HG02623 (cell line): Measurements from ENCODE around the gene WNT1.

ENCODE experiments used
- ATAC-seq: cut with Tn5 transposase; IDR thresholded peaks from one replicate; pipeline ENCODE4 v1.9.1; 2021; ENCODE audit warnings: moderate library complexity; ENCODE audit not compliant: unreplicated experiment

The WNT1 gene

DNA sequence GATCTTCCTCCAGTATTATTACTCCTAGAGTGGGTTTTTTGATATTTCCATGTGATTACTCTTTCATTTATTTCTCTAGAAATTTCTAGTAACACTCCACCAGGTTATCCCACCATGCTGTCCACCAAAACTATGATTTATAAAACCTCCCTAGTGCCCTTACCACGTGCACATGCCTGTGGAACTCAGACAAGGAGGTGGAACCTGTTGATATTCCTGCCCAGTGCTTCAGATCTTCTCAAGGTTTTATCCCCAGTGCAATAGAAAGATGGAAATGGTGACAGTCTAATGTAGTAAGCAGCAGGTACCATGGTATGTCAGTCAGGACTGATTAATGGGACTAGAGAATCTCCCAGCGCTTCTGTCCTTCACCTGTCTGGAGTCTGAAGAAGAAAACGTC lies 17.3 kb upstream of the WNT1 start:
- ATAC-seq: no peak

DNA sequence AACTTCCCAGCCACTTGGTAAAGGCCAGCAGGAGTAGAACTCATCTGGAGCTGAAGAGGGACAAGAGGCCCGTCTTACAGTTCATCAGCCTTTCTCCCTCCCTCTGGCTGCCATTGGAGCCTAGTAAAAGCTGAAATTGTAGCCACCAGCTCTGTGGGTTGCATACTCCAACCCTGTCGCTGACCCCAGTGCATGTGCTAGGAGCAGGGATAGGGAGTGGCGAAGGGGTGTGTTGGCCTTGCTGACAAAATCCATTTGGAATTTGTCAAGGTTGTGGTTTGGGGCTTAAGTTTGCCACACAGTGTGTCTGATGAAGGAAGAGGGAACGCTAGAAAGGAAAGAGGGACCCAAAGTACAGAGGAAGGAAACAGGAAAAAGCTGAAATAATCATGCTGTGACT lies 16.8 kb upstream of the WNT1 start:
- no peak for ATAC-seq

DNA sequence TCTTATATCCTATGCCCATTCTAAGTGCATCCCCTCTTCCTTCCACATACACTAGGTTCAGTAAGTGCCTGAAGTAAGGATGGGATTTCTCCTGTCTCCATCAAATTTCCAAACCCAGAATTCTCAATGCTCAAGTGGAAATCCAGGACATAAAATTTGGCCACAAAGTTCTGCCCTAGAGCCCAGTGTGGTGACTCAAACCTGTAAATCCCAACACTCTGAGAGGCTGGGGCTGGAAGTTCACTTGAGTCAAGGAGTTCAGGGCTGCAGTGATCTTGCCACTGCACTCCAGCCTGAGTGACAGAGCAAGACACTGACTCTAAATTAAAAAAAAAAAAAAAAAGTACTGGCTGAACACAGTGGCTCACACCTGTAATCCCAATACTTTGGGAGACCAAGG lies 16.3 kb upstream of the WNT1 start:
- ATAC-seq: no peak

DNA sequence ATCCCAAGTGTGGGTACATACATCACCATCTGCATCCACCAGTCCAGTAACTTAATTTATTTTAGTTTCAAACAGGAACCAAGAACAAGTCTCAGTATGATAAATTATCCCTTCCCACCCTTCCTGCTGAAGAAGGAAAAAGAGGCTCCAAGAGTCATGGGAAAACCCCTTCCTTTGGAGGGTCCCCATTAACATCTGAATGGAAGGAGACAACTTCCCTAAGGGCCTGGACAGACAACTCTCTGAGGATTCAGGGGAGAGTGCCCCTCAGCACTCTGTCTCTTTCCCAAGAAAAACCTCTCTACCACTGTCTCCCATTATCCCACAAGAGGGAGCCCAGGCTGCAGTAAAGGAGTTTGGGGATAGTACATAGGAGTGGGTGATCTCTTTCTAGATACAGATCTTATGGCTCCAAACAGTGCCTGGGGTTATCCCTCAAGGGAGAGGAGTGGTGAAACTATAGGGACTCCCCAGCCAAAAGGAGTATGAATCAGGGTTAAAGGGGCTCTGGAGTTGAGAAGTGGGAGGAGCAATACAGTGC lies 12.8 kb upstream of the WNT1 start:
- ATAC-seq: no peak

DNA sequence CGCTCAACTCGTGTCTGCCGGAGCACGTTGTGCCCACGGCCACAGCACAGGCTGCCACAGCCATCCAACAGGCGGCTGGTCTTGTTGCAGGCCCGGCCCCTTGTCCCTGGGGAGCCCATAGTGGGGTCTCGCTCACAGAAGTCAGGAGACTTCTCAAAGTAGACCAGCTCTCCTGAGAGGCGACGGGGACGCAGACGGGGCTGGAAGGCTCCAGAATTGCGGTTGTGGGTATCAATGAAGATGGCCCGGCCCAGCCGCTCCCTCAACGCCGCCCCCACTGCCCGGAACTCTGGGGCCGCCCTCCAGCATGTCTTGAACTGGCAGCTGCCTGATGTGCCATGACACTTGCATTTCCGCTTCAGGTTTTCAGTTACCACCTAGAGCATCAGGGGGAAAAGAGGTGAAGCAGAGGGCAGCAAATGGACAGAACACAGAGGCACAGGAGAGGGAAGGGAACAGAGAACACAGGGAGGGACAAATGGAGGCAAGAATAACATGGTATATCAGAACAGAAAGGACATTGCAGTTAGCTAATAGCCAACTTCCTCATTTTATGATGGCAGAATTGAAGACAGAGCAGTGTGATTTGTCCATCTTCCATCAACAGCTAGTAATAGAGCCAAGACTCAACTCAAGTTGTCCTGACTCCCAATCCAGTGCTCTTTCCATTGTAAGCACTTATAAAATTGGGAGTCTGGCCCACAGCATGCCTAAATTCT lies 11.8 kb upstream of the WNT1 start:
- no peak for ATAC-seq

DNA sequence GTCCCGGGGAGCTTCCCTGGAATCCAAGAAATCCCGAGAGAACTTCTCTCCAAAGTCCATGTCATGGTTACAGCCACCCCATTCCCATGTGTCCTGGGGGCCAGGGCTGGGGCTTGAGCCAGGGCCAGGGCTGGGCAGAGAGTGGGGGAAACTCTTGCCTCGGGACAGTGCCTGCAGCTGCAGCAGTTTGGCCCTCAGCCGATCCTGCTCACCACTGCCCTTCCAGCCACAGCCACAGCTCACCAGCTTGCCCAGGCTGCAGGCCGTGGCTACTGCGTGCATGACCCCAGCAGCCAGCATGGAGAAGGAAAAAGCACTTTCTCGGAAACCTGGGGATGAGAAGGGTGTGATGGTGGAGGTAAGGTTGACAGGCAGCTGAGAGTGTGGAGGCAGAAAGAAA lies 10.1 kb upstream of the WNT1 start:
- no peak for ATAC-seq

DNA sequence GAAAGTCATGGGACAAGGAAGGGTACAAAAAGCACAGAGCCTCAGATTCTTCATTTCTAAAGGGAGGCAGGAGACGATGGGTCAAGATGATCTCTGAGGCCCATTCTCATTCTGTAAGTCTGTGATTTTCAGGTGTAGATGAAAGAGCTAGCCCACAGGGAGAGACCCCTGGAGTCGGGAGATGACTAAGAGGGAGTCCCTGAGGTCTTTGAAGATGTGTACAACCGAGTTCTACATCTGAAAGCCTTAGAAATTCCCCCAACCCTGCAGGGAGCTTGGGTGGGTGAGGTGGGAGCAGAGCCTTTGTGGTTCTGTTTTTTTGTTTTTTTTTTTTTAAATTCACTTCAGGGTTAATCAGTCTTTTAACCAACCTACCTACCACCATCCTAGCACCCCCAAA lies 9.7 kb upstream of the WNT1 start:
- ATAC-seq: no peak

DNA sequence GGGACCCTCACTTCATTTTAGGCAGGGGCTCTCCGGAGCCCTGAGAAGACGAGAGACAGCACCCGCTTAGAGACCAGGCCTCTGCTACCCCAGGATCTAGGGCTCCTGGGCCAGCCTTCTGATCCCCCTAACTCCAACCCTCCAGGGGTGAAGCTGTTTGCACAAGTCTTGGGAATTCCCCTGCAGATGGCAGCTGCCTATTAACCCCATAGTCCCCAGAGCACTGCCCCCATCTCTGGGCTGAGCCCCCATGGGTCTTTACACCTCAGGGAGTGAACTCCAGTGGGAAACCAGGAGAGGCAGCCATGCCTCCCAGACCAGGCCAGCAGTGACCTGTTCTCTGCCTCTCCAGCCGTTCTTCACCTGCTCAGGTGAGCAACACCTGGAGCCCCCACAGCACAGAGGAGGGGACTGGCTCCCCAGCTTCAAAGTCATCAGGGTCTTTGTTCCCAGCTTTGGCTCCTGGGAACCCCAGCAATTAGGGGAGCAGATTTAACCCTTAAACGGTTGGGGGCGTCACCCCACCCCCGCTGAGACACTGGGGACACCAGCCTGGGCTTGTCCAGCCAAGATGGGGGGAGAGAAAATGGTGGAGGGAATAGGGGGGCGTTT lies 8.9 kb upstream of the WNT1 start:
- ATAC-seq: no peak

DNA sequence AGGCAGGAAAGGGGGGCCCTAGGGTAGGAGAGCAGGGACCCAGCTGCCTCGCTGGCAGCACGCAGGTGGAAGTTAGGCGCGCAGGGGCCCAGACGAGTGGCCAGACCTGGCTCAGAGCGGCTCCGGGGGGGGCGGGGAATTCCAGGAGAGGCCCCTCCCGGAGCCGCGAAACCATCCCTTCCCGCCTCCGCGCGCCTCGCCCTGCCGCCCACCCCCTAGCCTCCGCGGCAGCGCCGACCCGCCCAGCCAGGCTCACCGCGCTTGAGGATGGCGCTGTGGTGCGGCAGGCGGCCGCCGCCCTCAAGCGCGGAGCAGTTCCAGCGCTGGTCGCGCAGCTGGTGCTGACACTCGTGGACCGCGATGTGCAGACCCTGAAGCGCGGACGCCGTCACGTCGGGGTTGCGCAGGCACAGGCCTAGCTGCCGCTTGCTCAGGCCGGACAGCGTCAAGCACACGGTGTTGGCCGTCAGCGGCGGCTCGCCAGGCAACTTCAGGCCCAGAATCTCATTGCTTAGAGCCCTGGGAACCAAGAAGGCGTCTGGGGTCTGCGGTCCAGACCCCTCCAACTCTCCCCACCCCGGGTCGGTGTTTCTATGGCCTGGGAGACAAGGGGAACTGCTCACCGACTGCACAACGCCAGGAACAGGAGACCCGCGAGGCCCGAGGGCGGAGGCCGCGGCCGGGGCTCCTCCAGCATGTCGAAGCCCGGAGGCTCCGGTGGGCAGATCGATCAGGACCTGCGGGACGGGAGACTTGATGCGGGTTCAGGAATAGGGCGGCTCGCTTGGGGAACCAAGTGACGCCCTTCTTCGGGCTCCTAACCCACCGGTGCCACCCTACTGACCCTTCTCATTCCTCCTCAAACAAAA lies 8.1 kb upstream of the WNT1 start:
- no peak for ATAC-seq

DNA sequence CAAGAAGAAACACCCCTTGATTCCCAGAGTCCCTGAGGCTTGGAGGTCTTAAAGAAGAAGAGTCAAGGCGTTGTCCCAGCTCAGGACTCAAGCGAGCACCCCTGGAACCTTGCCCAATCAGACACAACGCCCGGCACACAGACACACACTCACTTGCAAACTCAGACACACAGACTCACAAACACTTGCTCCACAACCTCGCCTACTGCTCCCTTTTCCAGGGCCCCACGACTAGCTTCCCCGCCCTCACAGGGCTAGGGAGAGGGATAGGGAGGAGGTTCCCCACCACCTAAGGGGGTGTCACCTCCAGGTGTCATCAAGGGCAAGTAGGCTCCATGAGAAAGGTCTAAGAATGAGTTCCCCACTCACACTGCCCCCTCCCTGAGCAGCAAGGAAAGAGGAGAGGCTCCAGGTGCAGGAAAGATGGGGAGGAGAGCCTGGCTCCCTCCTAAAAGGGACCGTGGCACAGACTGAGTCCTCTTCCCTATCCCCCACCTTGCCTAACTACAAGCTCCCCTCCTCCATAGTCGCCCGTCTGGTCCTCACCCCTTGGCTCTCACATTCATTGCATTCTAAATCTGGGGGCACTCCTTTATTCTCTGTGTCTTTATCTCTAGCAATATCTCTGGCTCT lies 7.3 kb upstream of the WNT1 start:
- ATAC-seq: no peak

DNA sequence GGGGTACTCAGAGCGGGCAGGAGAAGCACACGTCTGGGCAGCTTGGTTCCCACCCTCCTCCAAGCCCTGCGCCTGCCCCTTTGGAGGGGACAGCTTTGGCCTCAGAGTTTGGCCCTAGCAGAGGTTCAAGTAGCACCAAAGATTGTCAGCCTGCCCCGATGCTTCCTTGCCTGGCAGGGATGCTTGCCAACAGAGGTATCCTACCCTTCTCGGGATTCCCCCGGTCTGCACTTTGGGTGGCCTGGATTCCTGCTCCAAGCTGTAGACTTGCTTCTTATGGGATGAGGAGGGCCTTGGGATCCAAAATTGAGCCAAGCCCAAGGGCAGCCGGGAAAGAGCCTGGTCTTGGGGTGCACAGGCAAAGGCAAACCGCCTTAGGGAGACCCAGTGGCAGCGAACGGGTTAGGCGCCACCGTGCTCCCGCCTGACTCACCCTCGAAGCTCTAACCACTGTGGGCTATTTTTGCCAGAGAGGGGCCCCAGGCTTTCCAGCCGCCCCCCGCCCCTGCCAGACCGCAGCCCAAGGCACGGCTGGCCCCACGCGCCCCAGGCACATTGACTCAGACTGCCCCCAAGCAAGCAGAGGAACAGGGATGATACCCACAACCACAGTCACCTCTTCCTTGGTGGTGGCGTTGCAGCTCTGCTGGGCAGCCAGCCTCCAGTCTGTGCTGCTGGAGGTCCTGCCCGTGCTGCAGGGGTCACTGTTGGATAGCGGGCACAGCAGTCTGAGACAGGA lies 5.7 kb upstream of the WNT1 start:
- no peak for ATAC-seq

DNA sequence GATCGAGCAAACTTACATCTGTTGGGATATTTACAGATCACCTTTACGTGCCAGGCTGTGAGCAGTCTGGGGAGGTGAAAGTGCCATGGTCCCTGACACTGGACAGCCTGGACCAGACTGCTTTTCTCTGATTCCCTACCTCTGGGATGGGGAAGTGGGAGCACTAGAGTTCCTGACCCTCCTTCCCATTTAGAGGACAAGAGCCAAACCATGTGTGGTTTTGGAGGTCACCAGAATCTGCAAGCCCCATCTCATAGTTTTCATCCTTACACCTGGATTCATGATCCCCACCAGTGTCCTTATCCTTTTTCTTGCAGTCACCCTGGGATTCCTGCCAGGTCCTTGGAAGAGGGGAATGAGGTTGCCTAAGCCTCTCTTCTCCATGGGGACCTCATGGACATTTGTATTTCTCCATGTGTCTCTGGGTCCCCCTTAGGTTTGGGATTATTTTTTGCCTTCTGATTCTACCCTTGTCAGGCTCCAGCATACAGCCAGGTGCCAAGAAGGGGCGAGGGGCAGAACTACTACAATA lies 5.1 kb upstream of the WNT1 start:
- ATAC-seq: no peak

DNA sequence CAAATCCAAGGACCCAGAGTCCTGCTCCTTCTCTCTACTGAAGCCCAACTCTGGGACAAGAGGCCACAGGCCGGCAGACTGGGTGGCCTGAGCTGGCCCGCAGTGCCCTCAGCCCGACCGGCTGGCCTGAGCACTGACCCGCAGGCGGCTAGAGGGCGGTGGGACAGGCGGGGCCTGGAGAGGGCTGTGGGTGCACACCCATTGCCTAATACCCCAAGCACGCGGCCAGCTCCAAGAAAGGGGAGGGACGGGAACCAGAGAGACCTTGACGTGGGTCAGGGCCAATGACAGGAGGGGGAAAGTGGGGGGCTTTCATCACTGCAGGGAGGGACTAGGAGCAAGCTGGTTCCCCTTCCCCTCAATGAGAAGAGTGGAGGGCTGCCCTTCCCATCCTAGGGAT lies 4.6 kb upstream of the WNT1 start:
- ATAC-seq: no peak

DNA sequence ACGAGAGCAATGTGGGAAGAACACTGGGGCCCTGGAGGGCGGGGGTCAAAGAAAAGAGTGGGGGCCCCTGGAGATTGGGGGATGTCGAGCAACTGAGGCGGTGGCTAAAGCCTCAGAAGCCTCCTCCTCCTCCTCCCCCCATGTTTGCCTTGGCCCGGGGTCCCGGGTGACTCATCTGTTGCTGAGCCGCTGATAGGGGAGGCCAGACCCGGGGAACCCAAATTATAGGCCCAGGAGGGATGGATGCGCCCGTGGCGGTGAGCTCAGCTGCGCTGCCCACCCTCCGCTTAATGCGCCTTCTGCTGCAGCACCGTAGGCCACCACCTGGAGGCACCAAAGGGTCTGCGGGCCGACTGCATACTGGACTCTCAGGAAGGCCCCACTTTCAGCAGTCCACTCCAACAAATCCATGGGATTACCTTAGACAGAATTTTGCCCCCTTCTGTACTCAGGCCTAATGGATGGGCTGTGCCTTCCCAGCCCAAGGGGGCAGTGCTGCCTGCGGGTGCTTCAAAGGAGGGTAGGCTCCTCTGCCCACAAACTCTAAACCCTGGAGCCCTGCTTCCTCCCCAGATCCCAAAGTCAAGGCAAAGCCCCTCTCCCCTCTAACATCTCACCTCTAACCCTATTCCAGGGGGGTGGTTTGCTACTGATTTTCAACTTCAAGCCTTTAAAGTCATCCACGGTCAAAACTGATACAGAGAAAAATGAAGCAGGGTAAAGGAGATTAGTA lies 4.0 kb upstream of the WNT1 start:
- no peak for ATAC-seq

DNA sequence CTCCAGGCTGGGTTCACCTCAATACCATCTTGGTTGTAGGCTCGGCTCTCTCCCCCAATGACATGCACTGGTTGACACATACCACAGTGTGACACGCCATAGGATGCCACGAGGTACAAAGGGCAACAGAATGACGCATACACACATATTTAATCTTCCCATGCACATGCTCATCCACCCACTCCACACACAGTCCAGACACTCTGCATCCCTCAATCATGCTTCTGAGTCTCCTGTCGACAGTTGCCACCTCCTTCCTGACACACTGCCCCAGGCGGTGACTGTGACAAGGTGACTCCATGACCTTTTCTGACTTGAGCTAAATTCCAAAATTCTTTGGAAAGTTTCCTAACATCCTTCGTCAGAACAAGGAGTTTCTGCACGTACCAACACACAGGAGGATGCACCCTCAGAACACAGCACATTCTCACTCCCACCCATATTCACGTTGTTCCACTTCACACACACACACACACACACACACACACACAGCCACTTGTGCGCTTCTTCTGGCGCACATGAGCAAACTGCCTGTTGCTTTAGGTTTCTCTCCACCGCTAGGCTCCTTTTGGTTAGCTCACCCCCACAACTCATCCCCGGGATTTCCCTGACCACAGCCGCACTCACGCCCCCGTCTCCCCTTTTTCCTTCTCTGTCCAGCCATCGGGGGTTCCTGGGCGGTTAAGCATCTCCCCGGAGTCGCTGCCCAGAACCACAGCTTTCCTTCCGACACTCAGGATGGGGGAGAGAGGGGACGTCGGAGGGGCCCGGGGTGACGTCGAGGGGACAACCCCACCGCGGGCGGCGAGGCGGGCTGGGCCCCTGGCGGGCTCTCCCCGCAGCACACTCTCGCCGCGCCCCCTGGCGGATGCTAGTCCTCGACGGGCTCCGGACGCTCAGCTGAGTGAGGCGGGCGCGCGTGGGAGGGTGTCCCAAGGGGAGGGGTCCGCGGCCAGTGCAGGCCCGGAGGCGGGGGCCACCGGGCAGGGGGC lies 536 bp upstream of the WNT1 start:
- ATAC-seq: no peak

DNA sequence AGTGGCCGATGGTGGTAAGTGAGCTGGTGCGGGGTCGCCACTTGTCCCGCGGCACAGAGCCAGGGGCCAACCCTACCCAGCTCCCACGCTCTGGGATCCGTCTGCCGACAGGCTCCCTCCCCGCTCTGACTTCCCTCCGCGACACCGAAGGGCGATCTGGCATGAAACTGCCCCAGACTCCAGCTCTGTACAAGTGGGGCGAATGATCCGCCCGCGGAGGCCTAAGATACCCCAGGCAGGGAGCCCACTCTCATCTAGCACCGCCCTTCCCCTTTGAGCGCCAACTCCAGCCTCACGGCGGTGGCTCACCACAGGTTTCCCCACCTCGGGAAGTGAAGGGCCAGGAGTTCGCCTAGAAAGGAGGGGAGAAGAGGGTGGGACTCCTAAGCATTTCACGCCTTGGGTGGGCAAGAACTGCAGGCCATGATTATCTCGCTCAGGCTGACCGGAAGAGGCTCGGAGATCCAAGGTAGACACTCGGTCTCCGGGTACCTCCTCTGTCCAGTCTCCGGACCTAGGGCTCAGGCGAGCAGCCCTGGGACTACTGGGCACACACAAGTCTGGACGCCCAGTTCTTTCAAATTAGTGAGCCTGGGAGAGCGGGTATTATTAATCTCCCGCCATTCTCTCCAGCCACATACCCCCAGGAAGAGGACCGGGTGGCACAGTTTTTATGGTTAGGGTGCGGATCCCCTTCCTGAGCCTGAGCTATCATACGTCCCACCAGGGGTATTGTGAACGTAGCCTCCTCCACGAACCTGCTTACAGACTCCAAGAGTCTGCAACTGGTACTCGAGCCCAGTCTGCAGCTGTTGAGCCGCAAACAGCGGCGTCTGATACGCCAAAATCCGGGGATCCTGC lies 849 bp downstream of the WNT1 start:
- ATAC-seq: no peak

DNA sequence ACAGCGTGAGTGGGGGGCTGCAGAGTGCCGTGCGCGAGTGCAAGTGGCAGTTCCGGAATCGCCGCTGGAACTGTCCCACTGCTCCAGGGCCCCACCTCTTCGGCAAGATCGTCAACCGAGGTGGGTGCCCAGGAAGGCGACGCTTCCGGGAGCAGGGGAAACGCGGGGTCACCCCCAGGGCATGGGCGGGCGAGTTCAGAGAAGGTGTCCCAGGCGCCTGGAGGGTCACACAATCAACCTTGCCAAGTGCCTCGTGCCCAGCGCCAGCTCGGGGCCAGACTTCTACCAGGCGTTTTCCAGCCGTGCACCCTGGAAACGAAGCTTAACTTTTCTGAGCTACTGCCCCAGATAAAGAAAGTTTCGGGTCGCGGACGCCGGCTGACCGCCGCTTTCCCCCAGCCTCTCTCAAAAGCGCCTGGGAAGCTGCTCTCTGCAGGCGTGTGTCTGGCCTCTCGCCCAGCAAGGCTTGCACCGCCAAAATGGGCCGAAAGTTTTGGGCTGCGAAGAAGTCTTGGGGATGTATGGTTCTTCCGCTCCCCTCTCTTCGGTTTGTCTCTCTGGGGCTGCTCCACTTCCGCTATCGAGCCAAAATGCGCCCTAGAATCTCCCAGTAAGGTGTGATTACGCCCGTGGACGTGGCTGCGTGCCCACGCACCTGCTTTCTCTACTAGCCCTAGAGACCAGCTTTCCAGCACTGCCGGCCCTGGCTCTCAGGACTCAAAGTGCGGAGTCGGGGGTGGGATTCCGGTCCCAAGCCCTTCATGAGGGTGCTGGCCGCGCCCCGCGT lies 1.7 kb downstream of the WNT1 start:
- ATAC-seq: no peak
